ENCODE measurements around the gene SERP2. TPM values are rescaled to one million over a fixed set of nuclear protein-coding genes. Genes with fewer than 3 reads are reported as not detected.

Gene SERP2
- total RNA-seq, 1 donor from 2014 or later = 8.1 TPM

DNA sequence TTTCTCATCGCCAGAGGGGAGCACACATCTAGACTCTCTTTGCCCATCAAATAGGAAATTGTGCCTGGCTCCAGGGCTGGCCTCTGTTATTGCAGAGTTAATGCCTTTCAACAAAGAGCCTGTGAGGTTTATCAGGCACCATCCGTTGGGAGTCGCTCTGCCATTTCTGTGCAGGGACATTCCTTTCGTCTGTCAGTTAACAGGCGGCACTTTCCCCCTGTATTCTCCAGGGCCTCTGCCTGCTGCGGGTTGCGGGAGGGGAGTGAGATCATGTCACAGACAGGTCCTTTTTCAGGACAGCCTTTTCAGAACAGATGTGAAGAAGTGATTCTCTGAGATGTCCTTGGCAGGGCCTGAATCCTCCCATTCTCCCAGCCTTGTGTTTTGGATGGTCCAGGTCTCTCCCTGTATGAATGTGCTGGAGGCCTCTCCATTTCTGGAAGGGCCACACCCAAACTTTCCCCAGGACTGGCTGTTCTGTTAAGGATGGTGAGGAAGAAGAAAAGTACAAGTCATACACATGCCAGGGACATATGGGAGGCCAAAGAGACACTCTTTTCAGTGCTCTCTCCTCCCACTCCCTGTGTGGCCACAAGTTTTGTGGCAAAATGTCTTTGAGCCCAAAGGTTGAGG lies 14.9 kb downstream of the SERP2 start:
- DNase-seq (ENCODE audit: low read depth) = no peak

DNA sequence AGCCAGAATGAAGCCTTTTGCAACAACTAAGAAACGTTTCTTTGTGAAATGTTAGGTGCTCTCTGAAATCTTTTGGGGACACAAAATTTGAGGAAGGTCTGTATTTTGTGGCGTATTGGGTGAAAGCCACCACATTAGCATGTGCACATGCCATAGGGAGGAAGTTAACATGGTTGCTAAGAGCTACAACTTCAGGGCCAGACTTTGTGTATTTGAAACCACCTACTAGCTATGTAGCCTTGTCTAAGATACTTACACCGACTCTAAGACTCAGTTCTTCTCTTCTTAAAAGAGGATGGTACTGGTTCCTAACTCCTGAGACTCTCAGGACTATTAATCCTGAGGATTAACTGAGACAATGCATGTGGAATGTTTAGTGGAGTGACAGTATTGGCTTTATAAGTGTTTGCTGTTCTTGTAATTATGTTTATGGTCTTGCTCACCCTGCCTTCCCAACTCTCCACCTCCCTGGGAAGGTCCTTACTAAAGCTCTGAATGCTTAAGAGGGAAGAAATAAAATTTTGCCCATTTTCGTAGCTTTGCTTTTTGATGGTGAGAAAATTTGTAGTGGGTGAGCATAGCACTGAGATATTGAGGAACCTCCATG lies 15.5 kb downstream of the SERP2 start:
- no peak for DNase-seq (ENCODE audit: low read depth)

DNA sequence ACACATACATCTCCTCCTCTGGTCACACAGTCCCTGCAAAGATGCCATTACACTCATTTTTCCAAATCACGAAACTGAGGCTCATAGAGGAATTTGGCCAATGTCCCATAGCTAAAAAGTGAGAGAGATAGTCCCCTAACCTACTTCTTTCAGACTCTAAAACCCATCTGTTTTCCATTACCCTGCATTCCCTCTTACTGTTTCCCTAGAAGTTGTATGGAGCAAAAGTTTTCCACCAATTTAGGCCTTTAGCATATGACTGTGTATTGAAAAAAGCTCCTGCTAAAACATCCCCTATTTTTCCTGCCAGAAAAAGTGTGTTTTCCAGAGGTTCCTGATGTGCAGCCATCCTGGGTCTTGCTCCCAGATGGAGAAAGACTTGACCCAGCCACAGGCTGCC lies 16.3 kb downstream of the SERP2 start:
- no peak for DNase-seq (ENCODE audit: low read depth)

DNA sequence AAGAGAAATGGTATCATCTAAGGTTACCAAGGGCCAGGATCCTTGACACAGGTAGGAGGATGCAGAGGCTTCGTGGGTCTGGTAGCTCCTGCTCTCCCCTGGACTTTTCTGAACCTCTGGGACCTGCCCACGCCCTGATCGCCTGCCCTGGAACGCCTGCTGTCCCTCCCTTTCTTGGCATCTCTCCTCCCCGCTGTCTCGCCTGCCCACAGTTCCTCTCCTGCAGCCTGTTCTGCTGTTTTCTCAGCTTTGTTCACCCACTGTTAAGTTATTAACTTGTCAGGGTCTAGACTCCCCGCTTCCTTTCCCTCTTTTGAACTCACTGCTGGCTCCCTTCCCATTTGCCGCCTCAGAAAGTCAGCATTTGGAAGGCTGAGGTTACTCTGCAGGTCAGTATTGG lies 19.8 kb downstream of the SERP2 start:
- peak; percentile 92 for DNase-seq (ENCODE audit: low read depth)

DNA sequence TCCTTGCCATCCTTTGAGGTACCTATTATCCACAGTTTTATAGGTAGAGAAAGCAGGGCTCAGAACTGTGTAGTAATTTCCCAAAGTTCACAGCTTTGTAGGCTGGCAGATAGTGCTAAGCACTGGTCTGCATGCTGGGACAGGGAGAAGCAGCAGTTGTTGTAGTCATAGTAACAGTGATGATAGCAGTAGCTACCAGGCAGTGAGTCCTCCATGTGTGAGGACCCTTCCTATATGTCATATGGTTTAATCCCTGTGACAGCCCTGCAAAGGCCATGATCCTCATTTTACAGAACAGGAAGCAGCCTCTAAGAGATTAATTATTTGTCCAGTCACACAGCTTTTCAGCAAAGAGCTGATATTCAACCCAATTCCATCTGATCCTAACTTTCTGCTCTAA lies 21.0 kb downstream of the SERP2 start:
- peak; percentile 16 for DNase-seq (ENCODE audit: low read depth)

DNA sequence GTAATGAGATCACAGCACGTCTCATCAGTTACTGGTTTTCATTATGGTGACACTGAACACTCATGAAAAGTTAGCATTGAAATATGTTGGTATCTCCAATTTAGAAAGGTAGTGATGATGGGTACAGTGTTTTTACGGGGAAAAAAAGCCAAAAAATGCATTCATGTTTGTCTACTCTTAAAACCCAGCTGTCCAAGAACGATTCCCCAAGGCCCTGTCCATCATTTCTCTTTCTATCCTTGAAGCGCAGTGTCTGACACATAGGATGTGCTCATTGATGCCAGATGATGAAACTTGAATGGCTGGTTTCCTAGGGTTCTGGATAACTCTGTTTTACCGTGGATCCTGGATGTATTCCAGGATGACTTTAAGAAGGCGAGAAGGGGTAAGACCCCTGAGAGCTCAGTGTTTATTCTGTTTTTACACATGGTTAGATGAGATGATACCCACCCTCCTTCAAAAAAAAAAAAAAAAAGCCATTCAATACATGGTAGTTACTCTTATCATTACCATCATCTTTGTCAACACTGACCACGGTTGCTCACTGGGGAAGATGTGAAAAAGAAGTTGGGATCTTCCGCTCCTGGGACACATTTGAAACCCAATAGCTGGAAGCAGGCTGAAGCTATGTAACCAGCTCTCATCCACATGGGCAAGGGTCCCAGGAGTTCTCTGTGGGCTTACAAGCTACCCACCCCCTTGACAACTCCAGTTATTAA lies 22.5 kb downstream of the SERP2 start:
- DNase-seq (ENCODE audit: low read depth) = no peak

DNA sequence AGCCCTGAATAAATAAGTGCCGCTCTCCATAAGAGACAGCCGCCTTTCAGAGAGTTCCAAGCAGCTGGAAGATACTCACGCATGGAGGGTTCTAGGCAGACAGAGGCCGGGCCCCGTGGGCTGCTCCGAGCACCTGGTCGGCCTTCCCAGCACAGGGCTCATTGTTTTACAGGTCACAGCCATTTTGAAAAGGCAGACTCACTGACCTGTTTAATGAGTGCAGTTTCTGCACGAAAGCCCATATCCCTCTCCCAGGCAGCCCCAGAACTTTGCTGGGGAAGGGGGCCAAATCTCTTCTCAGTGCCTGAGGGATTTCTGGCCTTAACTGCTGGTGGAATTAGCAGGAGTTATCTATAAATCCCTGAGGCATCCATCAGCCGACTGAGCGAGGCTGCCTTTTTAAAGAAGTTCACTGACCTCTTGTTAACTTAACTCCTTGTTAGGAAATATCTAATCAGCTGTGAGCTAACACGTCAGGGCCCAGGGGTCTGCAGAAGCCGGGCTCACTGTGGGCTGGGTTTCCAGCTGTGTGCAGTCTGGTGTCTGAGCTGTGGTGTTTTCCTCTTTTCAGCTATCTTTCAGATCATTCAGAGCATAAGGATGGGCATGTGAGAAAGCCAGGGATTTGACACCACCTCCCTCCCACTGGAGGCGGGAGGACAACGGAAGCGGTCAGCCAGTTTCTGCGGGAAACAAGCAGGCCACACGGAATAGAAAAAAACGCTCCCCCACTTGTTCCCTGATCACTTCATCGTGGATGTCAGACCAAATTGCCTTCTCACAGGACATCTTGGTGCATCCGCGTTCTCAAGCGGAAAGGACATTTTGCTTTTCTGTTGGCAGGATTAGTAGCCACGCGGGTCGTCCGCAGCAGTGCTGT lies 23.3 kb downstream of the SERP2 start:
- DNase-seq (ENCODE audit: low read depth) = peak; percentile 79

DNA sequence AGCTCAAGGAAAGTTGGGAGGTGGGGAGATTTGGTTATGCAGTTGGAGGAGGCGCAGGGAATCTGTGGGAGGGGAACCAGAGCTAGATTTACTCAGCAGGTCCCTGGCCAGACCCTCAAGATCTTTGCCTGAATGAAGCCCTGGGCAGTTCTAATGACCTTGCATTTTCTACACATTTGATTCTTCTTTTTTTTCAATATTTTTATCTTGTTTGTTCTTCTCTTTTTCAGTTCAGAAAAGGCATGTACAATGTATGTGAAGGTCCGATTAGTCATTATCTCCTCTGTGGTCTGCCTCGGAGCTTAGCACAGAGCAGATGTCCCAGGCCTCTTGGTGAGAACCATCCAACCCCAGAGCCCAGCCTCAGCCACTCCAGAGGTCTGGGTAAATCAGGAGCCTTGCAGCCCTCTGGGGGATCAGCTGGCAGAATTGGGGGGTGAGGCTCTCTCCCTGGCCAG lies 24.2 kb downstream of the SERP2 start:
- DNase-seq (ENCODE audit: low read depth) = peak; percentile 19

DNA sequence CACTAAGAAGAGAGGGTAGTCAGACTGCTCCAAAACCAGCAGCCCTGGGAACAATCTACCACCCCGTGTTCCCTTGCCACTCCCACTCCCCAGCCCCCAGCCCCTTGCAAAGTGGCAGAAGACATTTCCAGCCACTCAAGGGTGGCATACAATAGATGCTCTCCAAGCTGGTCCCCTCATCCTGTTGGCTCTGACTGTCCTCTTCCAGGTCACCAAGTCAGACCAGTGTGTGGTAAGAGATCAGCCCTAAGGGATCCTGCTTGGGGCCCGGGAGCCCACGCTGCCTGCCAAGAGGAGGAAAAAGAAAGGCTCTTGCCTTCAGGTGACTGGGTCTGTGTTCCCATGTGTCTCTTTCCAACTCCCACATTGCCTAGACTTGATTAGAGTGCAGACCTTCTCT lies 25.0 kb downstream of the SERP2 start:
- DNase-seq (ENCODE audit: low read depth) = no peak

DNA sequence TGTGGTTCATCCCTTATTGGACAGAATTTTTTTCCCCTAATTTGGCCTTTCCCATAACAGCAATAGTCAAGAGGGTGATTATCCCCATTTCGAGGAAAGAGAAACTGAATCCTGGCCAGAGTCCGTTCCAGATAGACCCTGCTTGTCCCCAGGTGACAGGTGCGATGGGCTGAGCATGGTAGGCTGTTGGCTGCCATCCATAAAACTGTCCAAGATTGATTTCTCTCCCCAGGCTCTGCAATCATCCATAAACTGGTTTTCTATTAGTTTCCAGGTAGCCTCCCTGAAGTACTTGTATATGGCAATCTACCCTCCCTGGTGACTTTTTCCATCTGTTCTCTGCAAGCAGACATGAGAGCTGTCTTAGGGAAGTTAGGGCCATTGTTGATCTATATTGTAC lies 25.4 kb downstream of the SERP2 start:
- no peak for DNase-seq (ENCODE audit: low read depth)

DNA sequence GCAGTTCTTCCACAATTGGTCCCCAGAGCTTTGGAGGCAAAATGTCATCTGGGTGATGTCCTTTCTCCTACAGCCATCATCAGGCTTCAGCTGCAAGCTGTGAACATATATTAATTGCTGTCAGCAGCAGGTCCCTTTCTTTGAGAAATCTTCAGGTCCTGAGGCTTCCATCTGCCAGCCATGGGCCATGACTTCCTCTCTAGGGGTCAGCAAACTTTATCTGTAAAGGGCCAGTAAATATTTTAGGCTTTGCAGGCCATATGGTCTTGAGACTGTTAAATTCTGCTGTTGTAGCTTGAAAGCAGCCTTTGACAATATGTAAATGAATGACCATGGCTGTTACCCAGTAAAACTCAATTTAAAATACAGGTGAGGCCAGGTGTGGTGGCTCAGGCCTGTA lies 27.1 kb downstream of the SERP2 start:
- no peak for DNase-seq (ENCODE audit: low read depth)

DNA sequence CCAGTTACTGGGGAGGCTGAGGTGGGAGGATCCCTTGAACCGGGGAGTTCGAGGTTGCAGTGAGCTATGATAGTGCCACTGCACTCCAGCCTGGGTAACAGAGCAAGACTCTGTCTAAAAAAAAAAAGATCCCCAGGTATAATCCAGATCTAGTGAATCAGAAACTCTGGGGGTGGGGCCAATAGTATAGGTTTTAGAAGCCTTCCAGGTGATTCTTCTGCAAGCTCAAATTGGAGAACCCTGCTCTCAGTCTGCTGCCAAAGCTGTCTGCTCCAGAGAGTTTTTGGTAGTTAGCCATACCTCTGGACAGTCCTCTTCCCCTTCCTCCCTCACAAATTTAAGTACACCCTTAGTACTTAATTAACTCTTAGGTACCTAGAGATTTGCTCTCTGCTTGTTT lies 28.0 kb downstream of the SERP2 start:
- DNase-seq (ENCODE audit: low read depth) = no peak

DNA sequence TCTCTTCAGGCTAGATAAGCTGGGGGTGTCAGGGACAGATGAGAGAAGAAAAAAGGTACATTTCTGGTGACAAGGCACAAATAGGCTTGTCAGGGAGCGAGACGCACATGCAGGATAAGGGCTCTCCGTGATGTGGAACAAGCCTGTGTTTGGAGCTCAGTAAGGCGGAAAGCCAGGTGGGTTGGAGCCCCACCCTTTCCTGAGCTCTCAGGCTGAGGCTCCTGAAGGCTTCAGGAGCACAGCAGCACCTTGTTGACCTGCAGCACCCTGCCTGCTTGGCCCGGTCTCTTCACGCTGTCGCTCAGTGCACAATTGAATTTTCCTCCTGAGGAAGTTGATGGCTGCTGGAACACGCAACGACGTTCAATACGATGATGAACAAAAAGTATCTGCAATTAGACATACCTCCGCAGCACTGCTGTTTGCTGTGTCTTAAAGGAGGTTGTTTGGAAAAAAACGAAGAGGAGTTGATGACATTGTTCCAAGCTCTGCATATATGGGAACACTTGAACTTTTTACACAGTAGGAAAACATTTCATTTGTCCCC lies 29.3 kb downstream of the SERP2 start:
- no peak for DNase-seq (ENCODE audit: low read depth)

DNA sequence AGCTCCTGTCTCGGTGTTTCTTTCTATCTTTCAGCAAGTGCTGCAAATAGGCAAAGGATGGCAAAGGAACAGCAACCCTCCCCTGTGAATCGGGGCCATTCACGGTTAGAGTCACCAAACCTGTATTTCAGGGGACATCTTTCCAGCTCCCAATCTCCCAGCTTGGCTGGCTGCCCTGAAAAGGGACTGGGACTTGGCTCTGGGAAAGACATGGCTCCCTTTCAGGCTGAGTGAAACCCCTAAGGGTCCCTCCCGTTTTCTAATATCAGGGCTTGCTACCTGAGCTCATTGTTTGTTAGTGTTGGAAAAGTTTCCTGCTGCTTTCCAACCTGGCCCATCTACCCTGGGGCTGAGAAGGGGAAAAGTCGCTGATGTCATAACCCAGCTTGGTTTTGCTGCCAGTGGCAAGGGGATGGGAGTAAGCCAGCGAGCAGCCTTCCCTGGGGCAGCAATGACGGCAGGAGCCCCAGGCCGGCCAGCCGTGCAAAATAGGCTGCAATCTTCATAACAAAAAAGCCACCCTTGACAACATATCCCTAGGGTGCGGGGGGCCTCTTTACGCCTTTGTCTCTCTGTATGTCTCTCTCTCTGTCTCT lies 29.9 kb downstream of the SERP2 start:
- DNase-seq (ENCODE audit: low read depth) = no peak

DNA sequence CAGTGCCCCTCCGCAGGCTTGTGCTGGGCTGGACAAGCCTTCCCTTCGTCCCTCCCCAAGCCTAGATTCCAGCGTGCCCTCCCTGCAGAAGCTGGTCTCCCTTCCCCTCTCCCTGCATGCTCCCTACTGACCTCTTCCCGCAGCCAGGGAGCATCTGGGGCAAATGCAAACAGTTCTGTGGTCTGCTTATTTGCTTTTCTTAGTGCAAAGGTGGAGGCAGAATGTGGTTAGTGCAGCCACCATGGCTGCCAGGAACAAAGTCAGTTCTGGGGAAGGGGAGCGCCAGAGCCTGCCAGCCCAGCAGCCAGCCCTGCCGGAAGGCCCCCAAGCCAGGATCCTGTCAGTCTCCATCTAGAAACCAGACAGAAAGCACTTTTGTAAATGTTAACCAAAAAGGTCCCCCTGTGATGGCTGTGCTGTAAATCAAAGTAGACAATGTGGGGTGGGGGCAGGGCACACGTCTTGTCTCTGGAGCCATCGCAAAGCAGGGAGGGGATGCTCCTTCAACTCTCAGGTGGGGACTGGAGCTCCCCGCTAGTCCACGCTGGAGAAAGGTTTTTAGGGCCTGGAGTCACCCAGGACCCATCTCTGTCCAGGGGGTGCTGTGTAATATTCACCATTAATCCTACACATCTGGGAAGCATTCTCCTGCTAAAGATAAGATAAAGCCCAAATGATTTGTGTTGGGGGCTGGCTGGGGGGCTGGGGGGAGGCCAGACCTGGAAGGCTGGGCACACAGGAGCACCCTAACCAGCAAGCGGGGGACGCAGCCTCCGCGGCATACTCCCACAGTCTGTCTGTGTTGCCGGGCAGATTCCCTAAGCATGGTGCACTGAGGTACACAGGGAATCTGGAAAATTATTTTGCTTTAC lies 30.9 kb downstream of the SERP2 start:
- no peak for DNase-seq (ENCODE audit: low read depth)

DNA sequence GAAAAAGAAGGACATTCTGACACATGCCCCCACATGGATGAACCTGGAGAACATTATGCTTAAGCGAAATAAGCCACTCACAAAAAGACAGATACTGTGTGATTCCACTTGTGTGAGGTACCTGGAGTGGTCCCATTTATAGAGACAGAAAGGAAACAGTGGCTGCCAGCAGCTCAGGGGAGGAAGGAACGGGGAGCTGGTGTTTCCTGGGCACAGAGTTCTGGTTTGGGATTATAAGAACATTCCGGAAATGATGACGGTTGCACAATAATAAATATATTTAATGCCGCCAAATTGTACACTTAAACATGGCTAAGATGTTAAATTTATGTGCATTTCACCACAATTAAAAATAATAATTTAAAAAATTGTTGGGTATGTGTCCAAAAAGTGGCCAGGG lies 33.0 kb downstream of the SERP2 start:
- DNase-seq (ENCODE audit: low read depth) = no peak

DNA sequence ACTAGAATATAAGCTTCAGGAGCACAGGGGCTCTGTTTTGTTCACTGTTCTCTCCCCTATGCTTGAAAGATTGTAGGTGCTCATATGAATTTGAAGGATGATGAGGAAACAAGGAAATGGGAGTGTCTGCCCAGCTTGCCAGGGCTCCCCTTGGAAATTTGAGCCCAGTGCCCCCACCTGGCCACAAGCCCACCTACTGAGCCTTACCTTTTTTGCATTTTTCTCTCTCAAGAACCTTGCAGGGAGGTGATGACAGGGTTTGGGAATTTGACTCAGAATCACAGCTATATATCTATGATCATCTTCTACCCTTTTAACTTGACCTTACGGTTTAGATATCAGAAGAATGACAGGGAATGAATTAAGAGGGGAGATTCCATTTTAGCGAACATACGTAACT lies 33.8 kb downstream of the SERP2 start:
- no peak for DNase-seq (ENCODE audit: low read depth)

DNA sequence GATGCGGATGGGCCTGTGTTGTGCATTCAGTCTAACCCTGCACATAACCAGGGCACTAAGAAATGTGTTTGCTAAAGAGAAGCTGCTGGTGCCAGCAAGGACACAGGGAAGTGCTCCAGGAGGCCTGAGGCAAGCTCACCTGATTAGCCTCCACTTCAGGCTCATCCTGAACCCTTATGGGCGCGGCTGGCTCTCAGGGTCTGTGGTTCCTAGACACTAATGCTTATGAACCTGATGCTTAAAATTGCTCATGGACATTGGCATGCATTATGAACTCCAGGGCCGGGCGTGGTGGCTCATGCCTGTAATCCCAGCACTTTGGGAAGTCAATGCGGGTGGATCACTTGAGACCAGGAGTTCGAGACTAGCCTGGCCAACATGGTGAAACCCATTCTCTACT lies 34.3 kb downstream of the SERP2 start:
- no peak for DNase-seq (ENCODE audit: low read depth)

DNA sequence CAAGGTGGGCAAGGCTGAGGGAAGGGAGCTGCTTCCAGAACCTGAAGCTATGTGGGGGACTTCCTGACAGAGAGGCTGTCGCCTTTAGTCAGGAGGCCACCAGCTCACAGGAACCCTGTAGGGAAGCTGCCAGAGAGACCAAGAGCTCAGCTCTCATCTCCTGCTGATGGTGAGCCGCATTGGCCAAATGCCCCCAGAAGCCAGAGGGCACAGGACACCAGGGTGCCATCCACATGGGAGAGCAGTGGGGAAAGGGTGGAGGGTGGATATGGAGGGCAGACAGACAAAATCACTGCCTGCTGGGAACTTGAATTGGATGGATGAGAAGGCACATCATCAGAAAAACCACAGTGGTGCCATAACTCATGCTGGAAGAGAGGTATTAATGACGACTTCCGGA lies 36.0 kb downstream of the SERP2 start:
- DNase-seq (ENCODE audit: low read depth) = no peak

DNA sequence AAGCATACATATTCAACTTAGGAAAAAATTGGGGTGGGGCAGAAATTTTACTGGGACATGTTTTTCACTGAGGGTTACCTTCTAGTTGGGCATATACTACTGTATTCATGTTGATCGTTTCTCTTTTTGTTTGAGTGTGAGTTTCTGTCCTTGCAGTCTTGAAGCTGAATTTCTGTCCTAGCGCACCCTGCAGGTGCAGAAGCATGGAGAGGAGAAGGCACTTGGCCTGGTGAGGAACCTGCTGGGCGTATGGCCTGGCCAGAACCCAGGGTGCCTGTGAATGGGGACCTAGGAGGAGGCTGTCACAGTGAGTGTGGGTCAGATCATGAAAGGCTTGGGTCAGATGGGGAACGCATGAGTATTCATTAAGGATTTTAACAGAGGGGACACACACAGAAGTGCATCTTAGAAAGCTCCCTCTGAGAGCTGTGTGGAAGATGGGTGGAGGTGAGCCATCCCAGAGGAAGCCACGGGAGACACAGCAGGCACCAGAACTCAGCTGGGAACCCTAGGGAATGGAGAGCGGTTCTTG lies 36.8 kb downstream of the SERP2 start:
- no peak for DNase-seq (ENCODE audit: low read depth)
